HG03108 (cell line): ENCODE data around the gene SLC16A2.

Experiments used
- ATAC-seq: cut with Tn5 transposase; IDR thresholded peaks from one replicate; pipeline ENCODE4 v1.9.1; 2021; ENCODE audit warnings: moderate library complexity; ENCODE audit not compliant: unreplicated experiment

The SLC16A2 gene

DNA sequence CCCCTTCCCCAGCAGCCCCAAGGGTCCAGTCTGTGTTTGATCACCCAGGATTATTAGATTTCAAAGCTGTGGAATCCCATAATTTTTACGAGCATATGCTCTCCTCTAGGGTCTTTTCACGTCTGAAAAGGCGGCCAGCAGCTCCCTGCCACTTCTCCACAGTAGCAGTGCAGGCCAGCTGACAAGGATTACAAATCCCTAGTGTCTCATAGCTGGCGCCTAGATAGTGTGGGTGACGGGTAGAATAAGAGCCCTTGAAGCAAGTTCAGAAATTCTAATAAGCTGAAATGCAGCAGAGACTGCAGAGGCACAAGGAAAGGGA, 113.8 kb downstream of the SLC16A2 start:
- no peak for ATAC-seq

DNA sequence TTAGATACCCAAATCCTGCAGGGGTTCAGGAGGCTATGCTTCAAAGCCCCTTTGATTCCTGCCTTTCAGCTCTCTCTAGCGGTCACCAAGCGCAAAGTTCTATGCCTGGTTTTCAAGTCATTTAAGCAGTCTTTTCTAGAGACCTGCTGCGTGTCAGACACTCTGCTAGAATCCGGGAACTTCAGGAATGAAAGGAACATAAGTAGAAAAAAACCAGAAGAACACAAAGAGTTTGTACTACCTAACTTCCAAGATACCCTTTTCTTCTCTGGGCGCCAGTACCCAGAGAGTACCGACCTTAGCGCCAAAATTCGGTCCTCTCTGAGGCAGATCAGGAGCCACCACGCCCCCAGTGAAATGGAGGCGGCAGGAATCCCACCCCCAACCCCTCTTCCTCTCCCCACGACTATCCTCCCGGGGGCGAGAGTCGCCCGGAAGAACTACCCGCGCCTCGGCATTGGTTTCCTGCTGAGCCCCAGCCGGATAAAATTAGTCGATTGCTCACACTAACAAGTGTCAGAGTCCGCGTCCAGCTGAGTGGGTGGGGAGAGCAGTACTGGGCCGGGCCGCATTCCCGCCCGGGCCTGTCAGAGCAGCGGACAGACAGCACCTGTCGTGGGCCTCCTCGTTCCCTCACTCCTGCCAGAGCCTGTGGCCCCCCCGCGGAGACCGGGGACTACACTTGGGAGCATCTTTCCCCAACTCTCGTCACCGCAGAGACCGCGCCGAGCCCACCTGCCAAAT, 114.3 kb downstream of the SLC16A2 start:
- ATAC-seq, result no peak

DNA sequence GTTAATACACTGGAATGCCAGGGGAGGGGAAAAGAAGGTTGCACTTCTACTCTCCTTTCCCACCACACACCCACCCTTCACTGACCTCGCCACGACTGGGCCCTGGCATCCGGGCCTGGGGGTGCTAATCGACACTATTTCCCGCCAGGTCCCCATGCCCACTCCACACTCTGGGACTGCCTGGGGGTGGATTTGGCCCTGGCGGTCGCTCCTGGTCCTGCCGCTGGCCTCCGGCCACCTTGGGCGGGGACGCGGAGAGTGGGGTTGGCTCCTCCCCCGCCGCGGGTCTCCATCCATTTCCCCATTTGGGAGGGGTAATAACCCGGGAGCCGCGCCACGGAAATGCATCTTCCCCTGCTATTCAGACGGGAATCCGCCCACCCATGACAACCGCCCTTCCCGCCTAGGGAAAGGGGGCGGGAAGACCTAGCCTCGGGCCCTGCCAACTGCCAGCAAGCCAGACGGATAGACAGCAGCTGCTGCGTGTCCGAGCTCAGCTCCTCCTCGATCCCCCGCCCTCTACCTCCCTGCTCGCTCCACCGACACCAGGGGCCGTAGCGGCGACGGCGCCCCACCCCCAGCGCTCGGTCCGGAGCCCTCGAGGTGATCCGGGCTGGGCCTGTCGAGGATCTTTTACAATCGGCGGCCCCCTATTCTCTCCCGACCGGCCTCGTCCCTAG, 115.0 kb downstream of the SLC16A2 start:
- ATAC-seq, result peak; percentile 46

DNA sequence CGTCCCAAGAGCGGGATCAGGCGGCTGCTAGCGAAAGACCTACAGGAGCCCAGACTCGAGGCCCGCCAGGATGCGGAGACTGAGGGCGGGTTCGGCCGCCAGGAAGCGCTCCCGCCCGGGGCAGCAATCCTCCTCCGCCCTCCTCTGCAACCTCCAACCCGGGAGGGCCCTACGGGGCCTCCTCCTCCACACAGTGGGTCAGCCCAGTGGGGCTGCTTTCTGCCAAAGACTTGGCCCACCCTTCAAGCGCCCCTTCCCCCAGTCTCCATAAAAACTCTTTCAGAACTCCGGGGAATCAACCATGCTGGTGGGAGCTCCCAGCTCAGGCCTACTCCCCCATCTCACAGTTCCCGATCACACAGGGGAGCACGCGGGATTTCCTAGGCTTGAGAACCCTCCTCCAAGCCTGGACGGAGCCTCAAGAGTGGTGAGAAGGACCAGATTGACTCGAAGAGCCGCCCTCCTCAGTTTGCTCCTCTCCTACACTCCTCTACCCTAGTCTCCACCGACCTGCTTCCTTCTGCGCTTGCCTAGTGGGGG, 115.6 kb downstream of the SLC16A2 start:
- peak; percentile 22 for ATAC-seq

- ATAC-seq, result no peak
Observed at GRCh38 chrX:74540635-74541249, 119.4 kb downstream of the SLC16A2 start.

- ATAC-seq, result no peak
Observed at GRCh38 chrX:74545880-74546523, 124.7 kb downstream of the SLC16A2 start.

DNA sequence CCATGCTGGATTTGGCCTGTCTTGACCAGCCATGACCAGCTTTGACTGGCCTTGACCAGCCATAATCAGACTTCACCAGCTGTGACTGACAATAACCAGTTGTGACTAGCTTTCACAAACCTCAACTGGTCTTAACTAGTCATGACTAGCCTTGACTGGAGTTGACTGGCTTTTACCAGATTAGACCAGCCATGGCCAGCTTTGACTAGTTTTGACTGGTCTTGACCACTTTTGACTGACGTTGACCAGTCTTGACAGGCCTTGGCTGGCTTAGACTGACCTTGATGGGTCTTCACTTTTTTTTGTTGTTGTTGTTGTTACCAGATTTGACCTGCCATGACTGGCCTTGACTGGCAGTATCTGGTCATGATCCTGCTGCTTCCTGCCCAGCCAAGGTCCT, 125.7 kb downstream of the SLC16A2 start:
- ATAC-seq, result no peak

DNA sequence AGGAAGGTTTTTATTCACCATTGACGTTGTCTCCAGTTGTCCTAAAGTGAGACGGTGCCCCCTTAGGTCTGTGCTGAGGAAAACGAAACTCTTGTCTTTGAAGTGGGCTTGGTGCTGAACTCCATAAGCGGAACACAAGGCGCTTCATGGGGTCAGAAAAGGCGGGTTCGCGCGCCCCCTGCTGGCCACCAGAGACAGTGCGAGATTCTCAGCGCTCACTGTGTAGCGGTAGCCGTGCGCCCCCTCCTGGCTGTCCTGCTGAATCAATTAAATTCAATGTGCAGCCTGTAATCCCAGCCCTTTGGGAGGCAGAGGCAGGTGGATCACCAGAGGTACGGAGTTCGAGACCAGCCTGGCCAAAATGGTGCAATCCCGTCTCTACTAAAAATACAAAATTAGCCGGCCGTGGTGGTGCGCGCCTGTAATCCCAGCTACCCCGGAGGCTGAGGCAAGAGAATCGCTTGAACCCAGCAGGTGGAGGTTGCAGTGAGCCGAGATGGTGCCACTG, 129.1 kb downstream of the SLC16A2 start:
- peak; percentile 68 for ATAC-seq

DNA sequence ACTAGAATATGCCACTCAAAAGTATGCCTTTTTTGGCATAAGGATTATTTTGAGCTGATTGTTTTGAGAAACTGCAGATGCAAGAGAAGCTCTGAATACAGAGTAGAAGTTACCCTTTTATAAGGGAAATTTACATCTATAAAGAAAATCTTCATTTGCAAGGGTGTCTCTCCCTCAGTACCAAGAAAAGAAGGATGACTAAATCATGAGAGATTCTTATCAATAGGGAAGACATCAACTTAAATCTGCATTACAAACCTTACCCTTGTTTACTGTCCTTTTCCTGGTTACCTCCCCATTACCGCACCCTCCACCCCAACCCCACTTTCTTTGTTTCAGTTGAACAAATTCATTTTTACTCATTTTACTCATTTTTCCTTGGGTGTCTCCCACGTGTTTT, 130.6 kb downstream of the SLC16A2 start:
- ATAC-seq, result no peak

GRCh38 chrX:74557378-74557777, 136.1 kb downstream of the SLC16A2 start:
- no peak for ATAC-seq

DNA sequence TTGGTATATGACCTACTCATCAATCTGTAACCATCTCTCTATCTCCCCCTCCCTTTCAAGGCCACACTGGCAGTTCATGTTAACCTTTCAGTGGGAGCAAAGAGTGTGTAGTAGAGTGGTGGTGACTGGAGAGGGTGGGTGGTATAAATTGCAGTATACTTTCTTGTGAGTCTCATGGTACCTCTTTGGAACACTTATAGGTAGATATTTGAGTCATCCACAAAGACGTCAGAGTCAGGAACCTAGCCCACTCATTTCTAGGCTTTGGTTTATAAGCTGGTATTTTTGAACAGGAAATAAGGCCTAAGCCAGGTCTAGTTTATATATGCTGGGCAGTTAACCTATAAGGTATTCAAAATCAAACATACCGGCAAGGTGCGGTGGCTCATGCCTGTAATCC, 156.8 kb downstream of the SLC16A2 start:
- no peak for ATAC-seq

- no peak for ATAC-seq
Observed at GRCh38 chrX:74579597-74580198, 158.4 kb downstream of the SLC16A2 start.
